B cell (primary cell): ENCODE measurements around the gene CELA2A. TPM values are rescaled to one million over a fixed set of nuclear protein-coding genes. Genes with fewer than 3 reads are reported as not detected.

ENCODE experiments used
- ATAC-seq: fragments of 200-7000 bp; cut with Tn5 transposase; one replicate; pipeline ENCODE4 v1.10.0; 2021; ENCODE audit warnings: low read depth, mild to moderate bottlenecking, moderate number of reproducible peaks, moderate library complexity
- CTCF ChIA-PET: fragments of 350-600 bp; sonication (Branson Sonifier 250); formaldehyde crosslinking; loops from one replicate; lab custom pipeline; 2021; ENCODE audit warnings: antibody characterized with exemption, inconsistent platforms; lab: Charles Lee
- POLR2A ChIA-PET: fragments of 350-600 bp; sonication (Branson Sonifier 250); formaldehyde crosslinking; loops from one replicate; lab custom pipeline; 2021; ENCODE audit warnings: antibody characterized with exemption; lab: Charles Lee
- DNase-seq: peaks from one replicate; pipeline ENCODE4 v3.0.0; 2013
- H2AFZ ChIP-seq: 2 replicates; pipeline ENCODE4 v1.6.1; 2012; ENCODE audit warnings: mild to moderate bottlenecking, low read depth, low read length; ENCODE audit not compliant: insufficient read depth, poor library complexity, severe bottlenecking
- H3K27ac ChIP-seq, 2 donors: 1 replicate in 1 of 2; 2 replicates in 1 of 2; pipeline ENCODE4 v1.5.1; 2012 to 2013; ENCODE audit warnings: low read length in 2 of 2, mild to moderate bottlenecking in 2 of 2, moderate library complexity in 1 of 2
- H3K27me3 ChIP-seq, 4 experiments: fragments of 200-600 bp in 1 of 4; sonication (generic) in 1 of 4; replicated peaks in 1 of 4; 1 replicate in 2 of 4; 2 replicates in 2 of 4; pipeline versions ENCODE4 v1.6.1 to v1.7.0; 2013 to 2016; ENCODE audit warnings: low read length in 3 of 4, mild to moderate bottlenecking in 2 of 4, mixed read lengths in 1 of 4, moderate library complexity in 1 of 4; ENCODE audit not compliant: insufficient read depth in 4 of 4, control insufficient read depth in 3 of 4; ENCODE audit errors: control extremely low read depth in 1 of 4
- H3K36me3 ChIP-seq, 2 experiments: replicated peaks in 1 of 2; 1 replicate in 1 of 2; 2 replicates in 1 of 2; pipeline versions ENCODE4 v1.6.1 to v1.7.1; 2013; ENCODE audit warnings: low read length in 1 of 2; ENCODE audit not compliant: insufficient read depth in 2 of 2, control insufficient read depth in 1 of 2; ENCODE audit errors: control extremely low read depth in 1 of 2, extremely low read depth in 1 of 2
- H3K4me1 ChIP-seq, 2 donors: fragments of 200-600 bp in 1 of 2; sonication (generic) in 1 of 2; 1 replicate in 1 of 2; 2 replicates in 1 of 2; pipeline versions ENCODE4 v1.5.1 to v1.6.1; 2013 to 2017; ENCODE audit warnings: low read length in 2 of 2; ENCODE audit not compliant: control insufficient read depth in 2 of 2, insufficient read depth in 2 of 2
- H3K4me2 ChIP-seq: replicated peaks from 2 replicates; pipeline ENCODE3; 2012; ENCODE audit warnings: mild to moderate bottlenecking, low read depth, low read length; ENCODE audit not compliant: poor library complexity, severe bottlenecking
- H3K4me3 ChIP-seq, 5 experiments: fragments of 200-600 bp in 1 of 5; sonication (generic) in 1 of 5; 1 replicate in 3 of 5; 2 replicates in 2 of 5; pipeline versions ENCODE4 v1.5.1 to v1.7.0; 2011 to 2016; ENCODE audit warnings: low read length in 4 of 5, mild to moderate bottlenecking in 4 of 5, low read depth in 2 of 5, control low read depth in 1 of 5, moderate library complexity in 1 of 5; ENCODE audit not compliant: insufficient read depth in 1 of 5; ENCODE audit errors: control extremely low read depth in 1 of 5, extremely low read depth in 1 of 5
- H3K79me2 ChIP-seq: fragments of 200-600 bp; sonication (generic); one replicate; pipeline ENCODE4 v1.6.0; 2016; ENCODE audit warnings: low read length; ENCODE audit not compliant: control insufficient read depth, insufficient read depth
- H3K9ac ChIP-seq: fragments of 200-600 bp; sonication (generic); 2 replicates; pipeline ENCODE4 v1.6.1; 2017; ENCODE audit warnings: mild to moderate bottlenecking, low read length, moderate library complexity
- H3K9me3 ChIP-seq, 3 donors: one replicate each; pipeline versions ENCODE4 v1.6.1 to v1.7.1; 2013; ENCODE audit warnings: low read length in 2 of 3; ENCODE audit not compliant: control insufficient read depth in 2 of 3, insufficient read depth in 1 of 3; ENCODE audit errors: control extremely low read depth in 1 of 3
- H4K20me1 ChIP-seq: 2 replicates; pipeline ENCODE4 v1.6.0; 2012; ENCODE audit warnings: mild to moderate bottlenecking, low read length; ENCODE audit not compliant: insufficient read depth, control insufficient read depth, poor library complexity, severe bottlenecking
- H3K27ac Mint-ChIP-seq: one replicate; pipeline ENCODE4 v1.8.0; 2021; ENCODE audit warnings: mixed read lengths
- H3K27me3 Mint-ChIP-seq: one replicate; pipeline ENCODE4 v1.8.0; 2021; ENCODE audit warnings: mixed read lengths
- H3K4me1 Mint-ChIP-seq: one replicate; pipeline ENCODE4 v1.8.0; 2021; ENCODE audit warnings: mixed read lengths
- H3K4me3 Mint-ChIP-seq: one replicate; pipeline ENCODE4 v1.8.0; 2021; ENCODE audit warnings: mixed read lengths
- H3K9me3 Mint-ChIP-seq: one replicate; pipeline ENCODE4 v1.8.0; 2022; ENCODE audit warnings: mixed read lengths; ENCODE audit not compliant: insufficient read depth
- CTCF ChIP-seq: fragments of 200-600 bp; IDR thresholded peaks from one replicate; pipeline ENCODE4 v1.8.0; 2022; ENCODE audit warnings: antibody characterized with exemption, mild to moderate bottlenecking
- EZH2 ChIP-seq: IDR thresholded peaks from 2 replicates; pipeline ENCODE4 v1.6.1; 2012; ENCODE audit warnings: borderline replicate concordance, low read depth, mild to moderate bottlenecking, moderate library complexity, low read length; ENCODE audit not compliant: insufficient read depth, poor library complexity, severe bottlenecking
- WGBS: methylation state at CpG from one replicate; pipeline ENCODE4 v1.1.5; 2013; ENCODE audit warnings: missing lambda C conversion rate; ENCODE audit not compliant: insufficient coverage; 5-methylcytosine and 5-hydroxymethylcytosine counted together
- intact Hi-C: fragments of 100-400 bp; cut with micrococcal nuclease; formaldehyde crosslinking; loops from one replicate; pipeline ENCODE4 v1.10.0; 2022
- polyA plus RNA-seq: library from polyadenylated mRNA; depleted of rRNA; stranded (reverse); fragments of >200 nt; gene quantifications from 2 replicates; pipeline ENCODE4 v1.2.3, GENCODE V29; 2012
- total RNA-seq, 2 donors: library from RNA; stranded (reverse); fragments of 120-200 nt in 1 of 2; gene quantifications; 1 replicate in 1 of 2; 2 replicates in 1 of 2; pipeline versions ENCODE4 v1.2.3 to v1.2.4, GENCODE V29; 2013 to 2022

The CELA2A gene
- total and polyA plus RNA-seq, 2 donors (not counting 1 experiment from before 2014, with no cell fraction given), result not detected

GRCh38 chr1:15431571-15431948 is 25.0 kb upstream of the CELA2A start:
- intact Hi-C loops, result loop anchor here (5.0 kb wide), 1 partner anchor 49 kb away; no protein-coding TSS in a partner anchor
- no peaks in the 10 kb centered on the region for H3K9me3 ChIP-seq
- H3K4me1 Mint-ChIP-seq, result no peaks in the 10 kb centered on the region
- no peak for ATAC-seq
- POLR2A ChIA-PET, result no interaction called here
- TF ChIP-seq EZH2 (no peak), CTCF (no peak)
- H3K27ac Mint-ChIP-seq, result no peak overlapping the region
- no peaks in the 10 kb centered on the region for H3K4me1 ChIP-seq
- H3K4me2 ChIP-seq, result no peak overlapping the region
- no peak for DNase-seq
- no peak overlapping the region for H3K4me3 ChIP-seq
- WGBS, result 92% methylated on average over 2 of the region's 4 CpGs
- H3K9ac ChIP-seq, result no peak overlapping the region
- no peak overlapping the region for H3K27ac ChIP-seq
- H3K27me3 ChIP-seq, result no peaks in the 10 kb centered on the region
- peaks cover 0 to 8% of the 10 kb centered on the region in 2 experiments for H3K36me3 ChIP-seq
- CTCF ChIA-PET, result interaction anchor here (0.9 to 9.6 kb wide), 19 partner anchors 9 to 303 kb away, joined by 3 to 292 read pairs (median 4); no protein-coding TSS in a partner anchor
- H2AFZ ChIP-seq, result no peak overlapping the region
- H3K27me3 Mint-ChIP-seq, result no peaks in the 10 kb centered on the region
- H3K4me3 Mint-ChIP-seq, result no peak overlapping the region
- no peaks in the 10 kb centered on the region for H3K79me2 ChIP-seq
- H3K9me3 Mint-ChIP-seq, result no peaks in the 10 kb centered on the region
- peaks cover 12% of the 10 kb centered on the region for H4K20me1 ChIP-seq

DNA sequence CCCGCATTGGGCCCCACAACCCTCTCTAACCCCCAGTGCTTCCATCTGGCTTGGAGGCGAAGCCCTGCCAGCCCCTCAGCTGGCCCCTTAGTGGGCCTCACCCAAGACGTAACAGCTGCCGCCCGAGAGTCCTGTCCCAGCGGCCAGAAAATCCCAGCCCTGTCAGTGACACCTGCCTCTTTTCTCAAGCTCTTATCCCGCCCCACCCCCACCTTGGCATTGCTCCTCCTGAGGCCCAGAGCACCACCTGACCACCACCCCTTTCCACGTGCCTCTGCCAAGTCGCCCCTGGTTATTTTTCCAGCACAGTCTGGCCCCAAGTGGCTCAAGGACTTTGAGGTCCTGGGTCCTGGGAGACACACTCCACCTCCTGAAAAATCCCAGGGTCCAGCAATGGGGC is 24.2 kb upstream of the CELA2A start:
- H3K27ac ChIP-seq, result no peak overlapping the region
- no peak overlapping the region for H2AFZ ChIP-seq
- H3K27me3 Mint-ChIP-seq, result no peaks in the 10 kb centered on the region
- no peaks in the 10 kb centered on the region for H3K79me2 ChIP-seq
- DNase-seq (no peak), ATAC-seq (no peak)
- peaks cover 7% of the 10 kb centered on the region for H4K20me1 ChIP-seq
- H3K27me3 ChIP-seq, result no peaks in the 10 kb centered on the region
- no peaks in the 10 kb centered on the region for H3K9me3 Mint-ChIP-seq
- no peaks in the 10 kb centered on the region for H3K4me1 Mint-ChIP-seq
- intact Hi-C loops, result loop anchor here (5.0 kb wide), 1 partner anchor 50 kb away; no protein-coding TSS in a partner anchor
- WGBS, result 94% methylated on average over 8 of the region's 9 CpGs
- H3K4me3 Mint-ChIP-seq, result no peak overlapping the region
- ChIA-PET CTCF (interaction anchor here (0.9 to 9.6 kb wide), 16 partner anchors 12 to 304 kb away, joined by 3 to 292 read pairs (median 5); no protein-coding TSS in a partner anchor), POLR2A (no interaction called here)
- TF ChIP-seq CTCF (no peak), EZH2 (no peak)
- no peak overlapping the region for H3K4me3 ChIP-seq
- H3K4me2 ChIP-seq, result no peak overlapping the region
- H3K9ac ChIP-seq, result no peak overlapping the region
- H3K36me3 ChIP-seq, result peaks cover 0 to 4% of the 10 kb centered on the region in 2 experiments
- no peaks in the 10 kb centered on the region for H3K4me1 ChIP-seq
- no peak overlapping the region for H3K27ac Mint-ChIP-seq
- H3K9me3 ChIP-seq, result no peaks in the 10 kb centered on the region
